GM20431 (cell line): Measurements from ENCODE around the gene GRAPL.
"Not testable (repeated sequence)": the region's sequence is repeated elsewhere in the genome, so short reads cannot be mapped to it uniquely, and the experiment has no call there.

Source experiments
- in situ Hi-C: fragments of 300-500 bp; cut with MseI, MboI; formaldehyde crosslinking; loops from one replicate; pipeline ENCODE4 v1.15.0; 2020; ENCODE audit warnings: low sequenced_read_pairs; ENCODE audit not compliant: unreplicated experiment

The GRAPL gene

GRCh38 chr17:19127148-19127980 lies at the start of gene GRAPL:
Gene GRAPL (plus strand): TSS chr17:19127589. CDS start chr17:19127620, 31 bp downstream.
- in situ Hi-C loops = not testable (repeated sequence)

GRCh38 chr17:19088804-19089685 lies 38.3 kb upstream of the GRAPL start:
- in situ Hi-C loops = not testable (repeated sequence)

GRCh38 chr17:19090058-19090772 lies 37.2 kb upstream of the GRAPL start:
- in situ Hi-C loops = not testable (repeated sequence)

- in situ Hi-C loops = not testable (repeated sequence)
Measured at GRCh38 chr17:19092737-19093683, 34.4 kb upstream of the GRAPL start.

- in situ Hi-C loops = not testable (repeated sequence)
Measured at GRCh38 chr17:19093684-19094438, 33.5 kb upstream of the GRAPL start.

- in situ Hi-C loops = not testable (repeated sequence)
Measured at GRCh38 chr17:19108517-19108916, 18.9 kb upstream of the GRAPL start.

- in situ Hi-C loops = not testable (repeated sequence)
Measured at GRCh38 chr17:19110189-19111097, 16.9 kb upstream of the GRAPL start.

GRCh38 chr17:19111111-19111711 lies 16.2 kb upstream of the GRAPL start:
- in situ Hi-C loops = not testable (repeated sequence)

GRCh38 chr17:19111801-19112458 lies 15.5 kb upstream of the GRAPL start:
- in situ Hi-C loops = not testable (repeated sequence)

GRCh38 chr17:19112459-19112826 lies 14.9 kb upstream of the GRAPL start:
- in situ Hi-C loops = not testable (repeated sequence)

- in situ Hi-C loops = not testable (repeated sequence)
Measured at GRCh38 chr17:19118695-19119094, 8.7 kb upstream of the GRAPL start.

- in situ Hi-C loops = not testable (repeated sequence)
Measured at GRCh38 chr17:19125289-19125688, 2.1 kb upstream of the GRAPL start.

GRCh38 chr17:19129500-19129899 lies 2.1 kb downstream of the GRAPL start:
- in situ Hi-C loops = not testable (repeated sequence)

GRCh38 chr17:19131108-19131507 lies 3.7 kb downstream of the GRAPL start:
- in situ Hi-C loops = not testable (repeated sequence)

GRCh38 chr17:19131772-19132171 lies 4.4 kb downstream of the GRAPL start:
- in situ Hi-C loops = not testable (repeated sequence)

- in situ Hi-C loops = not testable (repeated sequence)
Measured at GRCh38 chr17:19133793-19134192, 6.4 kb downstream of the GRAPL start.

- in situ Hi-C loops = not testable (repeated sequence)
Measured at GRCh38 chr17:19135391-19135790, 8.0 kb downstream of the GRAPL start.
